K562 (cell line): ENCODE data around the gene APOO. TPM values are rescaled to one million over a fixed set of nuclear protein-coding genes. Genes with fewer than 3 reads are reported as not detected.

Experiments used
- ATAC-seq: fragments of 200-7000 bp; cut with Tn5 transposase; 3 replicates; pipeline ENCODE4 v1.9.1; 2020; ENCODE audit warnings: moderate library complexity
- BruUV-seq: library from RNA; stranded (reverse); fragments of 400-500 nt; replicated peaks from 2 replicates; lab custom pipeline; 2021; lab: Mats Ljungman, UMichigan
- CTCF ChIA-PET: fragments of 300-600 bp; formaldehyde crosslinking; extraction: SDS; loops from one replicate; lab custom pipeline; 2021; ENCODE audit warnings: low intra/inter-chr PET ratio; lab: Yijun Ruan, JAX
- POLR2A ChIA-PET: fragments of 300-600, 350-650 bp; sonication (Branson Sonifier 250); formaldehyde crosslinking; extraction: SDS; loops from one replicate; lab custom pipeline; 2021; ENCODE audit warnings: antibody characterized with exemption, inconsistent platforms; lab: Yijun Ruan, JAX
- DNase-seq, 4 experiments: peaks; one replicate each; pipeline versions ENCODE4 v3.0.0 to v3.0.0-alpha.2; 2011 to 2018; ENCODE audit warnings: low spot score in 3 of 4, mixed read lengths in 3 of 4; ENCODE audit errors: extremely low read depth in 1 of 4
- FAIRE-seq: peaks from 2 replicates; lab custom pipeline; 2011; peaks lifted over from hg19 to GRCh38; lab: Jason Lieb, UNC
- H2AFZ ChIP-seq: 2 replicates; pipeline ENCODE4 v1.6.0; 2011; ENCODE audit warnings: low read depth, low read length, control low read depth, inconsistent platforms
- H3K27ac ChIP-seq: fragments of 200-600 bp; 3 replicates; pipeline ENCODE4 v1.8.0; 2011; ENCODE audit warnings: low read depth, mild to moderate bottlenecking, control low read depth, inconsistent platforms, low read length, moderate library complexity, mixed read lengths; ENCODE audit errors: extremely low read depth
- H3K27me3 ChIP-seq, 2 experiments: fragments of 300-600 bp in 1 of 2; 2 replicates in 1 of 2; 3 replicates in 1 of 2; pipeline versions ENCODE4 v1.6.0 to v1.8.0; 2011; ENCODE audit warnings: inconsistent platforms in 2 of 2, low read length in 2 of 2, mild to moderate bottlenecking in 1 of 2, mixed read lengths in 1 of 2, moderate library complexity in 1 of 2; ENCODE audit not compliant: control insufficient read depth in 2 of 2, insufficient read depth in 2 of 2
- H3K36me3 ChIP-seq: fragments of 300-600 bp; 3 replicates; pipeline ENCODE4 v1.8.0; 2011; ENCODE audit warnings: mild to moderate bottlenecking, low read length, inconsistent platforms; ENCODE audit not compliant: control insufficient read depth, insufficient read depth
- H3K4me1 ChIP-seq, 2 experiments: fragments of 200-600 bp in 1 of 2; replicated peaks in 1 of 2; 2 replicates in 1 of 2; 3 replicates in 1 of 2; pipeline versions ENCODE4 v1.5.1 to v1.8.0; 2011; ENCODE audit warnings: inconsistent platforms in 2 of 2, low read length in 2 of 2, mild to moderate bottlenecking in 1 of 2, mixed read lengths in 1 of 2, moderate library complexity in 1 of 2; ENCODE audit not compliant: control insufficient read depth in 2 of 2, insufficient read depth in 2 of 2
- H3K4me2 ChIP-seq: 2 replicates; pipeline ENCODE4 v1.6.1; 2011; ENCODE audit warnings: low read length, control low read depth, inconsistent platforms, mixed read lengths; ENCODE audit not compliant: insufficient read depth
- H3K4me3 ChIP-seq: fragments of 200-600 bp; sonication (generic), shearing (Covaris generic); 2 replicates; pipeline ENCODE4 v1.5.1; 2016; ENCODE audit warnings: control low read depth, inconsistent platforms
- H3K79me2 ChIP-seq: fragments of 200-600 bp; 3 replicates; pipeline ENCODE4 v1.8.0; 2011; ENCODE audit warnings: low read length, inconsistent platforms; ENCODE audit not compliant: control insufficient read depth, insufficient read depth
- H3K9ac ChIP-seq, 2 experiments: 2 replicates each; pipeline versions ENCODE4 v1.6.0 to v1.6.1; 2011; ENCODE audit warnings: low read depth in 2 of 2, low read length in 2 of 2, control low read depth in 1 of 2, inconsistent platforms in 1 of 2, mild to moderate bottlenecking in 1 of 2, mixed read lengths in 1 of 2; ENCODE audit not compliant: insufficient read depth in 1 of 2
- H3K9me1 ChIP-seq: one replicate; pipeline ENCODE4 v1.6.0; 2011; ENCODE audit warnings: inconsistent platforms, mild to moderate bottlenecking, low read length, moderate library complexity; ENCODE audit not compliant: control insufficient read depth, insufficient read depth
- H3K9me3 ChIP-seq: replicated peaks from 2 replicates; pipeline ENCODE4 v1.5.1; 2011; ENCODE audit warnings: low read depth, low read length, inconsistent platforms; ENCODE audit not compliant: control insufficient read depth, insufficient read depth
- H4K20me1 ChIP-seq: replicated peaks from 2 replicates; pipeline ENCODE4 v1.6.1; 2011; ENCODE audit warnings: low read length, inconsistent platforms, mixed read lengths; ENCODE audit not compliant: control insufficient read depth, insufficient read depth
- JUND ChIP-seq, 2 experiments: IDR thresholded peaks; 2 replicates in 1 of 2; 3 replicates in 1 of 2; pipeline ENCODE4 v1.6.1; 2011; ENCODE audit warnings: borderline replicate concordance in 2 of 2, low read depth in 2 of 2, low read length in 2 of 2, improper control_type of control experiment in 1 of 2, missing biosample characterization in 1 of 2, missing genetic modification characterization in 1 of 2, missing genetic modification reagents in 1 of 2
- RAD21 ChIP-seq, 2 experiments: fragments of 250-450 bp in 1 of 2; fragments of 450-650 bp in 1 of 2; sonication (Bioruptor Pico) in 1 of 2; formaldehyde crosslinking in 1 of 2; IDR thresholded peaks in 1 of 2; conservative IDR thresholded peaks in 1 of 2; 2 replicates each; pipeline versions ENCODE4 v1.4.0 to v1.8.0; 2020 to 2022; ENCODE audit warnings: mild to moderate bottlenecking in 2 of 2, moderate library complexity in 1 of 2
- ZNF57 ChIP-seq: fragments of 450-650 bp; formaldehyde crosslinking; IDR thresholded peaks from 2 replicates; pipeline ENCODE4 v1.4.0; 2020; ENCODE audit warnings: mild to moderate bottlenecking, moderate library complexity
- ZNF584 ChIP-seq: fragments of 200-800 bp; sonication (Bioruptor generic); IDR thresholded peaks from 2 replicates; pipeline ENCODE4 v1.6.1; 2016; ENCODE audit warnings: low read depth, mild to moderate bottlenecking, missing genetic modification characterization, missing compliant biosample characterization
- WGBS: fragments of 100-300 bp; shearing (Covaris generic); methylation state at CpG from one replicate; pipeline ENCODE4 v1.1.6; 2016; ENCODE audit warnings: low coverage, mixed read lengths; ENCODE audit not compliant: insufficient coverage; ENCODE audit errors: missing lambda C conversion rate; 5-methylcytosine and 5-hydroxymethylcytosine counted together
- in situ Hi-C: fragments of 300-500 bp; cut with MboI; formaldehyde crosslinking; loops from 4 replicates; pipeline ENCODE4 v1.15.0; 2018; ENCODE audit warnings: inconsistent platforms, mixed read lengths
- intact Hi-C: fragments of 100-400 bp; cut with micrococcal nuclease; formaldehyde crosslinking; loops from 2 replicates; pipeline ENCODE4 v1.14.2; 2022
- polyA plus RNA-seq, 8 experiments: library from polyadenylated mRNA; depleted of rRNA in 4 of 8; stranded (reverse) in 5 of 8; unstranded in 3 of 8; fragments of >200 nt; fragmentation: Nextera tagmentation in 2 of 8; fragmentation: Illumina TruSeq in 1 of 8; extraction: Ambion mirVana in 2 of 8; extraction: Trizol in 1 of 8; gene quantifications; 2 replicates each; pipeline versions ENCODE4 v1.2.1 to v1.2.3, GENCODE V29; 2011 to 2014; ENCODE audit warnings: inconsistent platforms in 1 of 8, missing spikeins in 1 of 8
- total RNA-seq, 7 experiments: library from RNA; depleted of rRNA in 6 of 7; stranded (reverse); fragments of >200 nt in 6 of 7; fragmentation: Illumina TruSeq in 2 of 7; extraction: Trizol in 2 of 7; gene quantifications; 2 replicates each; pipeline versions ENCODE4 v1.2.1 to v1.2.3, GENCODE V29; 2011 to 2021; ENCODE audit warnings: low replicate concordance in 1 of 7

The APOO gene
- total and polyA plus RNA-seq, 9 of the 15 experiments (the other 6 are each of a cell fraction or from before 2014, with no cell fraction given): 37.3 to 76.4 (median 60.8) TPM

DNA sequence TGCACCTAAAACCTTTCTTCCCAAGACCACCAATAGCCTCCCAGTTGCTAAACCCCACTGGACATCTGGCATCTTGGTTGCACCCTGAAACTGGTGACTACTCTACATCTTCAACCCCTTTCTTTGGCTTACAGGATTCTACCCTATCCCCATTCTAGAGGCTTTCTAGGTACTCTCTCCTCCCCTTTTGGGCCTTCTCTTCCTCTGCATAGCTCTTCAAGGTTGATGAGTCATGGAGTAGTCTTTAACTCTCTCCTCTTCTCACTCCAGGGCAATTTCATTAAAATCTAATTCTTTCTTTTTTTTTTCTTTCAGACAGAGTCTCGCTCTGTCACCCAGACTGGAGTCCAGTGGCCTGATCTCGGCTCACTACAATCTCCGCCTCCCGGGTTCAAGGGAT is 16.8 kb downstream of the APOO start:
- Histone ChIP-seq H2AFZ (no peak overlapping the region), H3K9ac (no peak overlapping the region), H4K20me1 (no peaks in the 10 kb centered on the region)
- TF ChIP-seq RAD21 (CRISPR knock-in tag; conservative IDR thresholded peaks at IDR 0.05 in 1 of 2, IDR thresholded peaks at IDR 0.05 in 1 of 2) (no peak), ZNF584 (CRISPR knock-in tag) (no peak), ZNF57 (CRISPR knock-in tag) (no peak), JUND (IDR thresholded peaks at IDR 0.05; ENCODE audit: borderline replicate concordance, low read depth, low read length) (peak; percentile 18; the same call in 1 of the 2 replicates), JUND (tag; IDR thresholded peaks at IDR 0.05; ENCODE audit: borderline replicate concordance, low read depth, low read length) (no peak)
- TF ChIP-seq, all 486 proteins: peak for 1
- no peak overlapping the region for H3K4me3 ChIP-seq
- FAIRE-seq (peak; percentile 49), ATAC-seq (peak; percentile 62), DNase-seq (no peak)
- BruUV-seq: no TSS peak
- H3K79me2 ChIP-seq: peaks cover 8% of the 10 kb centered on the region; the same call in 2 of the 3 replicates
- H3K4me1 ChIP-seq: peaks cover 0 to 4% of the 10 kb centered on the region in 2 experiments; a peak in 3 of 5 replicates
- H3K9me3 ChIP-seq: no peaks in the 10 kb centered on the region
- intact Hi-C loops: no loop called here
- in situ Hi-C loops: no loop called here
- POLR2A ChIA-PET: interaction anchor here (1.0 kb wide), 1 partner anchor 104 kb away, joined by 3 read pairs; no protein-coding TSS in a partner anchor
- WGBS: 91% methylated on average over 3 of the region's 4 CpGs
- H3K4me2 ChIP-seq: no peak overlapping the region
- H3K27me3 ChIP-seq: no peaks in the 10 kb centered on the region
- CTCF ChIA-PET: no interaction called here
- no peak overlapping the region for H3K27ac ChIP-seq
- no peaks in the 10 kb centered on the region for H3K9me1 ChIP-seq
- no peaks in the 10 kb centered on the region for H3K36me3 ChIP-seq
